HFF-Myc (cell line): ENCODE measurements around the gene ERCC4.

Source experiments
- DNase-seq: peaks from one replicate; pipeline ENCODE4 v3.0.0-alpha.2; 2011; ENCODE audit warnings: low read depth; ENCODE audit errors: extremely low read depth
- H3K4me3 ChIP-seq: replicated peaks from 2 replicates; pipeline ENCODE4 v1.5.1; 2011; ENCODE audit warnings: low read depth, mild to moderate bottlenecking, control low read depth, low read length
- TF ChIP-seq, protein P1 (sequence below): IDR thresholded peaks from 2 replicates; pipeline ENCODE4 v1.5.1; 2012; ENCODE audit warnings: mild to moderate bottlenecking, low read depth, low read length, control low read depth; ENCODE audit errors: missing control alignments

ERCC4 gene

DNA sequence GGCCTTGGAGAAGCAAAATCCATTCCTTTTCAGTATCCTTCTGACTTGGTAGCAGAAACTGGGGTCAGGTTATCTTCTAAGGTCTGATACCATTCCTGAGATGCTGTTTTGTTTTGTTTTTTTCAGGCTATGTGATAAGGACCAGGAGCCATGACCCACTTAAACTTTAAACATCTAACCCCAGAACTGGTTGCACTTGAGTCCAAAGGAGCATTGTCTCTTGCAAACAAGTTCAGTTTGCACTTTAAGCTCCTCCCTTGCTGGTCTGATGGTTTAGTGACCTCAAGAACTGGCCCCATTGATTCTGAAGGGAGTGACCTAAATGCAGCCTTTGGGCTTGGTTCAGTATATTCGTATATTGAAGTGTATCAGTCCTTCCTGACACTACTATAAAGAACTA, 75.2 kb downstream of the ERCC4 start:
- TF ChIP-seq, protein P1, sequence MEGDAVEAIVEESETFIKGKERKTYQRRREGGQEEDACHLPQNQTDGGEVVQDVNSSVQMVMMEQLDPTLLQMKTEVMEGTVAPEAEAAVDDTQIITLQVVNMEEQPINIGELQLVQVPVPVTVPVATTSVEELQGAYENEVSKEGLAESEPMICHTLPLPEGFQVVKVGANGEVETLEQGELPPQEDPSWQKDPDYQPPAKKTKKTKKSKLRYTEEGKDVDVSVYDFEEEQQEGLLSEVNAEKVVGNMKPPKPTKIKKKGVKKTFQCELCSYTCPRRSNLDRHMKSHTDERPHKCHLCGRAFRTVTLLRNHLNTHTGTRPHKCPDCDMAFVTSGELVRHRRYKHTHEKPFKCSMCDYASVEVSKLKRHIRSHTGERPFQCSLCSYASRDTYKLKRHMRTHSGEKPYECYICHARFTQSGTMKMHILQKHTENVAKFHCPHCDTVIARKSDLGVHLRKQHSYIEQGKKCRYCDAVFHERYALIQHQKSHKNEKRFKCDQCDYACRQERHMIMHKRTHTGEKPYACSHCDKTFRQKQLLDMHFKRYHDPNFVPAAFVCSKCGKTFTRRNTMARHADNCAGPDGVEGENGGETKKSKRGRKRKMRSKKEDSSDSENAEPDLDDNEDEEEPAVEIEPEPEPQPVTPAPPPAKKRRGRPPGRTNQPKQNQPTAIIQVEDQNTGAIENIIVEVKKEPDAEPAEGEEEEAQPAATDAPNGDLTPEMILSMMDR: no peak
- H3K4me3 ChIP-seq: no peak overlapping the region
- DNase-seq: no peak

DNA sequence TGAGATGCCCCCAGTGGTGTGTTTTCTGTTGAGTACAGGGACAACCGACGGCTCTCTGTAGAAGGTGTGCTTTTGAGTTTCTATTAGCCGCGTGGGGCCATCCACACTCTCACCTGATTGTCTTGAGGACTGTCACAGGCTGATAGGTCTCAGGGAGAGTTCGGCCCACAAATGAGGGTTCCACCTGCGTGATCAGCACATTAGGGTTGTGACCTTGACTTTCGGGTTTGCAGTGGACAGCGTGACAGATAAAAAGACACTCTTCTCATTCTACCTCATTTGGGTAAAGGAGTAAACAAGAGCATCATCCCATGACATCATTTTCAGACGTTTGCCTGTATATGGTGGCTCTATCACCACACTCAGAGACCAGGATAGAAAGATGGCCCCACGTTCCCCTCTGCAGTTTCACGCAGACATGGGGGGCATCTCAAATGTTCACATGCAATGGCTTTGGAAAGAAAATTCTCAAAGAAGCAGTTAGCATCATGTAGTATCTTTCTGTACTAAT, 76.9 kb downstream of the ERCC4 start:
- no peak for DNase-seq
- TF ChIP-seq, protein P1: no peak
- no peak overlapping the region for H3K4me3 ChIP-seq

- TF ChIP-seq, protein P1: no peak
- no peak for DNase-seq
- no peak overlapping the region for H3K4me3 ChIP-seq
Measured at GRCh38 chr16:13997526-13997925, 77.6 kb downstream of the ERCC4 start.

DNA sequence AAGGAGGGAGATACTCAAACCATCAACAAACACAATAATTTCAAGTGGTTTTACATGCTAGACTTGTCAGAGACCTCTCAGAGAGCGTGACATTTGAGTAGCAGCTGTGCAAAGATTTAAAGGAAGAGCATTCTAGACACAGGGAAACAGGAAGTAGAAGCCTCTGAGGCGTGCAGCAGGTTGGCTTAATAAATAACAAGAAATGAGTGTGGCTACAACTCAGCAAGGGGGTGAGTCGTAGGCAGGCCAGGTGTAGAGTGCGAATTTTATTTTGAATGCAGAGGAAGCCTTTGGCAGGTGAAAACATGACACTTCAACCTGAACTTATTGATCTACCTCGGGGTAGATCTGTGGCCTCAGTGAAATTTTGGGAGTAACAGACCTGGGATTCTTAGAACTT, 78.0 kb downstream of the ERCC4 start:
- no peak overlapping the region for H3K4me3 ChIP-seq
- TF ChIP-seq, protein P1: no peak
- no peak for DNase-seq

DNA sequence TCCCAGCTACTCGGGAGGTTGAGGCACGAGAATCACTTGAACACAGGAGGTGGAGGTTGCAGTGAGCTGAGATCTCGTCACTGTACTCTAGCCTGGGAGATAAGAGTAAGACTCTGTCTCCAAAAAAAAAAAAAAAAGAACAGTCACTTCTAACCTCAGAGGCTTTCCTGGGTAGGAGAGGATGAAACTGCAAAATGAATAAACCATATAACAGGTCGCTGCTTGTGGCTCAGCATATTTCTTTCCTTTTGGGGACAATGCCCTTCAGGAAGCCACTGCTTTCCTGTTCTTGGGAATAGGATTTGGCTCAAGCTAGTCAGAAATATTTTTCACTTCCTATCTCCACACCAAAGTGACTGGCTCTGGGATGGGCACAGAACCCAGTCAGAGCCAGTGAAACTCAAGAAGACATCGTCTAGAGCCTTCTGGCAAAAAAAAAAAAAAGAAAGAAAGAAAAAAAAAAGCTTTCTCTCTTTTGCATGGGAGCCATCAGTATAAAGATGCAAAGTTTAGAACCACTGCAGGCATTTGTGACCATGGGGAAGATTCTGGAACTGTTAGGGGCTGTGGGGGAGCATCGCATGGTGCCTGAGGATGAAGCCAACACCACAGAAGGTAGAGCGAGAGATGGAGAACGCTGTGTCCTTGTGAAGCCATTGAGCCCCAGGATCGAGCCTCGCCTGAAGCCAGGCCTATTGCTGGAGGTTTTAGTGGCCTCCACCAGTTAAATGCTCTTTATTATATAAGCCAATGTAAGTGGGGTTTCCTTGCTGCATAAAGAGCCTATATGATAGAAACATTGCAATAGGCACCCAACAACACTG, 79.3 kb downstream of the ERCC4 start:
- H3K4me3 ChIP-seq: no peak overlapping the region
- no peak for DNase-seq
- TF ChIP-seq, protein P1: no peak

DNA sequence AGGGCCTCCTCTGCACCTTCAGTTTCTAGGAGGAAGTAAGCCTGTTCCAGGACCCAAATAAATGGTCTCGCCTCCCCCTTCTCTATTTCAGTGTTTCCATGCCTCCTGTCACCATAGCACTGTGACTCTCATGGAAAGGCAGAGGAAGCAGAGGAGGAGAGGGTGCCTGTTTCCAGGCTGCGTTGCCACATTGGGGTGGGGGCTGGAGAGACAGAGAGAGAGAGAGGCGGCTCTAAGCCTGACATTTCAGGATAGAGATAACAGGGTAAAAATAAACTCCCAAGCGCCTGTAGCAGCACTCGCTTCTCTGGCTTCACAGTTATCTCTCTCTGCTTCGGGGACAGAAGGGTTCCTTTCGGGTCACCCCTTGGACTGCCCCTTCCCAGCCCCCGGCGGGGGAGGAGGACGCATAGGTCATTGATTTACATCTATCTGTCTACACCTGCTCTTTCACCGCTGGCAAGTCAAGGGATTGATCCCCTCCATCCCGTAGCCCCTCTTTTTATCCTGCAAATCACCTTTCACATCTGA, 80.0 kb downstream of the ERCC4 start:
- TF ChIP-seq, protein P1: no peak
- no peak overlapping the region for H3K4me3 ChIP-seq
- no peak for DNase-seq
